Fibroblast of pulmonary artery (primary cell): ENCODE measurements around the gene BCAP31.
A peak's percentile ranks its signal among the peaks of the same experiment; 100 is the strongest.
"Not testable (repeated sequence)": the region's sequence is repeated elsewhere in the genome, so short reads cannot be mapped to it uniquely, and the experiment has no call there.

Experiments
- DNase-seq: peaks from one replicate; pipeline ENCODE4 v3.0.0-alpha.2; 2010; ENCODE audit warnings: low read depth
- H3K4me3 ChIP-seq: replicated peaks from 2 replicates; pipeline ENCODE4 v1.5.1; 2011; ENCODE audit warnings: low read depth, mild to moderate bottlenecking, control low read depth, low read length, moderate library complexity
- CTCF ChIP-seq: IDR thresholded peaks from 2 replicates; pipeline ENCODE4 v1.5.1; 2011; ENCODE audit warnings: mild to moderate bottlenecking, control low read depth, low read length, inconsistent platforms; ENCODE audit errors: missing control alignments

BCAP31 gene

GRCh38 chrX:153735274-153735673 is 11.1 kb upstream of the BCAP31 start:
- TF ChIP-seq CTCF: no peak
- no peak overlapping the region for H3K4me3 ChIP-seq
- DNase-seq: no peak

DNA sequence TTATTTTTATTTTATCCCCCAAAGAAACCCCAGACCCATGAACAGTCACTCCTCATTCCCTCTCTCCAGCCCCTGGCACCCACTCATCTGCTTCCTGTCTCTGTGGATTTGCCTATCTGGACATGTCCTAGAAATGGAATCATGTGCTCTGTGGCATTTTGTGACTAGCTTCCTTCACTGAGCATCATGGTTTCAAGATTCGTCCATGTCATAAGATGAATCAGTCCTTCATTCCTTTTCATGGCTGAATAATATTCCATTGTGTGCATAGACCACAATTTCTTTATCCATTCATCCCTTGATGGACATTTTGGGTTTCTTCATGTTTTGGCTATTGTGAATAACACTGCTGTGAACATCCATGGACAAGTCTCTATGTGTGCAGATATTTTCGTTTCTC is 10.7 kb upstream of the BCAP31 start:
- DNase-seq: no peak
- TF ChIP-seq CTCF: no peak

GRCh38 chrX:153733651-153734240 is 9.6 kb upstream of the BCAP31 start:
- TF ChIP-seq CTCF: no peak
- no peak overlapping the region for H3K4me3 ChIP-seq
- no peak for DNase-seq

More for the DNA sequence above, 10.7 kb upstream of the BCAP31 start:
- H3K4me3 ChIP-seq: no peak overlapping the region

DNA sequence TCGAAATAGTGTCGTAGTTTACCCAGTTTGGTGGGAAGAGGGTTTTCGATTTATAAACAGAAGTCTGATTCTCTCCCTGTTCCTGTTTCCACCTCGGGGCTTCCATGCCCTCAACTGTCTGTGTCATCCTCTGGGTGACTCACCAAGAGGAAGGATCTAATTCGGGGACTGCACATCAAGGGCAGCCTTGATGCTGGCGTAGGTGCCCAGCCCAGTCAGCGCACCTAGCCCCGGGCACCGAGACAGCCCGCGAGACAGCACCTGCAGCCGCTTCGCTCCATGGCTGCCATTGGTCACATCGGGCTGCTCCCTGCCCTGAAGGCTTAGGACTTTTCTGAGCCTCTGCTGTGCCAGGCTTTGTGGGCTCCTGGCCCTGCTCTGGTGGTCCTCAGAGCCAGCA is 8.2 kb upstream of the BCAP31 start:
- no peak for TF ChIP-seq CTCF
- DNase-seq: no peak
- no peak overlapping the region for H3K4me3 ChIP-seq

DNA sequence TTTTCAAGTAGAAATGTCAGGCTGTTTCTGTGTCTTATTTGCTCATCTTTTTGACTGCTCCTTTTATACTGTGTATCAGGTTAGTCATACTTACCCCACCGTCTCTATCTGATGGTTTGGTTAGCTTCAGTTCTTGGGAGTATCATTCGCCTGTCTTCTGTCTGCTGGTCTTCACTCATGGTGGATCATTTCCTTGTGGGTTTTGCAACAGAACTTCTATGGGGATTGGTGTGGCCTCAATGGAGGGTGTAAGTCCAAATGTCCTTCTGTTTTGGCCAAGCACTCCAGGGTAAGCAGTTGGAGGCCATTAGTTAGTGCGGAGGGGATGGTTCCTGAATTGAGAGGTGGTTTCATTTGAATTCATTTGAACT is 7.6 kb upstream of the BCAP31 start:
- no peak for TF ChIP-seq CTCF
- H3K4me3 ChIP-seq: no peak overlapping the region
- DNase-seq: no peak

DNA sequence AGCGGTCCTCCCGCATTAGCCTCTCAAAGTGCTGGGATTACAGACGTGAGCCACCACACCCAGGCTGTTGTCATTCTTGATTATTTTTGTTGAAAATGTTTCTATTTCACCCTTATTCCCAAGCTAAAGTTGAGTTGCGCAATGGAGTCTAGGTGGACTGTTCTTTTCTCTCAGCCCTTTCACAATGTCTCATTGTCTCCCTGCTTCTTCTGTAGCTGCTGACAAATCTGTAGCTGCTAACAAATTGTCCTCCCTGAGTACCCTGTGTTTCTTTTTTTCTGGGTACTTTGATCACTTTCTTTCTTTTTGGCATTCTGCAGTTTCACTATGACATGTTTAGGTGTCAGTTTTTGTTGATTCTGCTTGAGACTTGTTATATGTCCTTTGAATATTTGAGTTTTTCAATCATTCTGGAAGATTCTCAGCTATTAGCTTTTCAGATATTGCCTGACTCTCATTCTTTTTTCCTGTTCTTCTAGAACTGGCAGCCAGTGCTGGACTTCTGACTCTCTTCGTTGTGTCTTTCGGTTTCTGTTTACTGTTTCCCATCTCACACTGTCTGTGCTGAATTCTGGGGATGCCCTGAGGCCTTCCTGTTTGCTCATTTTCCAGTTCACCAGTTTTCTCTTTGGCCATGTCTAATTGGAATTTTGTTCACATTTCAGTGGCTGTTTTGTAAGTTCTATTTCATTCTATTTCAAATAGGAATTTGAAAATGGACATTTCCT is 7.1 kb upstream of the BCAP31 start:
- TF ChIP-seq CTCF: no peak
- peak; percentile 76 for DNase-seq
- no peak overlapping the region for H3K4me3 ChIP-seq

DNA sequence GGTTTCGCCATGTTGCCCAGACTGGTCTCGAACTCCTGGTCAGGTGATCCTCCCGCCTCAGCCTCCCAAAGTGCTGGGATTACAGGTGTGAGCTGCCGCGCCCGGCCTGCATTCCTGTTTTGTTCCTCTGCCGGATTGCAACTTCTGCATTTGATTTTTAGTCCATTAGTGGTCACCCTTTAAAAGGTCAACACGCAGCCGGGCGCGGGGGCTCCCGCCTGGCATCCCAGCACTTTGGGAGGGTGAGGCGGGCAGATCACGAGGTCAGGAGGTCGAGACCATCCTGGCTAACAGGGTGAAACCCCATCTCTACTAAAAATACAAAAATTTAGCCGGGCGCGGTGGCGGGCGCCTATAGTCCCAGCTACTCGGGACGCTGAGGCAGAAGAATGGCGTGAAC is 5.9 kb upstream of the BCAP31 start:
- H3K4me3 ChIP-seq, DNase-seq: not testable (repeated sequence)
